GM18505 (cell line): ENCODE data around the gene ADGRL3.

Experiments
- ATAC-seq: cut with Tn5 transposase; IDR thresholded peaks from one replicate; pipeline ENCODE4 v1.9.1; 2021; ENCODE audit not compliant: unreplicated experiment
- POLR2A ChIP-seq: IDR thresholded peaks from 4 replicates; pipeline ENCODE4 v1.6.1; 2011; ENCODE audit warnings: borderline replicate concordance; ENCODE audit not compliant: insufficient read depth, insufficient read length; ENCODE audit errors: extremely low read depth

Gene ADGRL3

GRCh38 chr4:61451935-61452334 lies 251.8 kb downstream of the ADGRL3 start:
- TF ChIP-seq POLR2A = no peak
- ATAC-seq = no peak

- no peak for TF ChIP-seq POLR2A
- ATAC-seq = no peak
These were observed 261.8 kb downstream of the ADGRL3 start for GRCh38 chr4:61461956-61462355.

- no peak for TF ChIP-seq POLR2A
- ATAC-seq = no peak
These were observed 262.6 kb downstream of the ADGRL3 start for GRCh38 chr4:61462451-61463326.

- no peak for ATAC-seq
- TF ChIP-seq POLR2A = no peak
These were observed 268.0 kb downstream of the ADGRL3 start for GRCh38 chr4:61468024-61468720.

GRCh38 chr4:61473306-61473705 lies 273.2 kb downstream of the ADGRL3 start:
- ATAC-seq = no peak
- TF ChIP-seq POLR2A = no peak

- no peak for ATAC-seq
- TF ChIP-seq POLR2A = no peak
These were observed 278.2 kb downstream of the ADGRL3 start for GRCh38 chr4:61478340-61478739.

GRCh38 chr4:61485056-61485455 lies 284.9 kb downstream of the ADGRL3 start:
- no peak for ATAC-seq
- TF ChIP-seq POLR2A = no peak

GRCh38 chr4:61489927-61490326 lies 289.8 kb downstream of the ADGRL3 start:
- no peak for ATAC-seq
- TF ChIP-seq POLR2A = no peak

- ATAC-seq = no peak
These were observed 292.9 kb downstream of the ADGRL3 start for GRCh38 chr4:61493041-61493440.

GRCh38 chr4:61493470-61493869 lies 293.3 kb downstream of the ADGRL3 start:
- no peak for ATAC-seq
- TF ChIP-seq POLR2A = no peak

More at GRCh38 chr4:61493041-61493440, 292.9 kb downstream of the ADGRL3 start:
- TF ChIP-seq POLR2A = no peak

- no peak for TF ChIP-seq POLR2A
- ATAC-seq = no peak
These were observed 300.8 kb downstream of the ADGRL3 start for GRCh38 chr4:61500883-61501282.

- no peak for ATAC-seq
- no peak for TF ChIP-seq POLR2A
These were observed 301.7 kb downstream of the ADGRL3 start for GRCh38 chr4:61501812-61502211.

GRCh38 chr4:61505773-61506685 lies 305.9 kb downstream of the ADGRL3 start:
- ATAC-seq = no peak
- no peak for TF ChIP-seq POLR2A
